ENCODE measurements around the gene RNF126. TPM values are rescaled to one million over a fixed set of nuclear protein-coding genes. Genes with fewer than 3 reads are reported as not detected.

RNF126 gene
- total and polyA plus RNA-seq, 8 donors: 11.9 to 33.7 (median 17.4) TPM

GRCh38 chr19:679418-680286 lies 16.6 kb upstream of the RNF126 start:
- FAIRE-seq: no peak
- peak in 5 of 6 donors; percentile 68 to 92 (median 78) for DNase-seq
- ATAC-seq: peak; percentile 2 to 22 (median 5)

GRCh38 chr19:678791-679388 lies 15.9 kb upstream of the RNF126 start:
- peak overlapping the region in 2 of 4 donors; percentile 86 to 92 for H3K4me3 ChIP-seq
- ATAC-seq: no peak
- H3K9me3 ChIP-seq: no peaks in the 10 kb centered on the region
- no peaks in the 10 kb centered on the region for H3K27me3 ChIP-seq
- no peak for FAIRE-seq
- no peaks in the 10 kb centered on the region for H3K36me3 ChIP-seq
- WGBS, 2 donors: 95 to 96% methylated on average over 16 of the region's 16 CpGs
- DNase-seq: peak in 1 of 6 donors; percentile 77
- TF ChIP-seq, protein P1, sequence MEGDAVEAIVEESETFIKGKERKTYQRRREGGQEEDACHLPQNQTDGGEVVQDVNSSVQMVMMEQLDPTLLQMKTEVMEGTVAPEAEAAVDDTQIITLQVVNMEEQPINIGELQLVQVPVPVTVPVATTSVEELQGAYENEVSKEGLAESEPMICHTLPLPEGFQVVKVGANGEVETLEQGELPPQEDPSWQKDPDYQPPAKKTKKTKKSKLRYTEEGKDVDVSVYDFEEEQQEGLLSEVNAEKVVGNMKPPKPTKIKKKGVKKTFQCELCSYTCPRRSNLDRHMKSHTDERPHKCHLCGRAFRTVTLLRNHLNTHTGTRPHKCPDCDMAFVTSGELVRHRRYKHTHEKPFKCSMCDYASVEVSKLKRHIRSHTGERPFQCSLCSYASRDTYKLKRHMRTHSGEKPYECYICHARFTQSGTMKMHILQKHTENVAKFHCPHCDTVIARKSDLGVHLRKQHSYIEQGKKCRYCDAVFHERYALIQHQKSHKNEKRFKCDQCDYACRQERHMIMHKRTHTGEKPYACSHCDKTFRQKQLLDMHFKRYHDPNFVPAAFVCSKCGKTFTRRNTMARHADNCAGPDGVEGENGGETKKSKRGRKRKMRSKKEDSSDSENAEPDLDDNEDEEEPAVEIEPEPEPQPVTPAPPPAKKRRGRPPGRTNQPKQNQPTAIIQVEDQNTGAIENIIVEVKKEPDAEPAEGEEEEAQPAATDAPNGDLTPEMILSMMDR (IDR thresholded peaks at IDR 0.05): no peak
- peak overlapping the region in 1 of 4 donors; percentile 91 for H3K27ac ChIP-seq
- peaks cover 0 to 9% (median 3%) of the 10 kb centered on the region in 3 donors for H3K4me1 ChIP-seq
- intact Hi-C loops (cut with DNase I): no loop called here

More at GRCh38 chr19:679418-680286, 16.6 kb upstream of the RNF126 start:
- Histone ChIP-seq H3K36me3 (no peaks in the 10 kb centered on the region), H3K27me3 (no peaks in the 10 kb centered on the region), H3K4me3 (peak overlapping the region; percentile 51 to 92 (median 86)), H3K4me1 (peaks cover 0 to 9% (median 3%) of the 10 kb centered on the region in 3 donors), H3K27ac (peak overlapping the region; percentile 70 to 91 (median 86)), H3K9me3 (no peaks in the 10 kb centered on the region)
- 5 to 8% methylated on average over 35 to 69 of the region's 69 CpGs for WGBS, 2 donors
- TF ChIP-seq, protein P1 (IDR thresholded peaks at IDR 0.05): no peak
- intact Hi-C loops (cut with DNase I): no loop called here

DNA sequence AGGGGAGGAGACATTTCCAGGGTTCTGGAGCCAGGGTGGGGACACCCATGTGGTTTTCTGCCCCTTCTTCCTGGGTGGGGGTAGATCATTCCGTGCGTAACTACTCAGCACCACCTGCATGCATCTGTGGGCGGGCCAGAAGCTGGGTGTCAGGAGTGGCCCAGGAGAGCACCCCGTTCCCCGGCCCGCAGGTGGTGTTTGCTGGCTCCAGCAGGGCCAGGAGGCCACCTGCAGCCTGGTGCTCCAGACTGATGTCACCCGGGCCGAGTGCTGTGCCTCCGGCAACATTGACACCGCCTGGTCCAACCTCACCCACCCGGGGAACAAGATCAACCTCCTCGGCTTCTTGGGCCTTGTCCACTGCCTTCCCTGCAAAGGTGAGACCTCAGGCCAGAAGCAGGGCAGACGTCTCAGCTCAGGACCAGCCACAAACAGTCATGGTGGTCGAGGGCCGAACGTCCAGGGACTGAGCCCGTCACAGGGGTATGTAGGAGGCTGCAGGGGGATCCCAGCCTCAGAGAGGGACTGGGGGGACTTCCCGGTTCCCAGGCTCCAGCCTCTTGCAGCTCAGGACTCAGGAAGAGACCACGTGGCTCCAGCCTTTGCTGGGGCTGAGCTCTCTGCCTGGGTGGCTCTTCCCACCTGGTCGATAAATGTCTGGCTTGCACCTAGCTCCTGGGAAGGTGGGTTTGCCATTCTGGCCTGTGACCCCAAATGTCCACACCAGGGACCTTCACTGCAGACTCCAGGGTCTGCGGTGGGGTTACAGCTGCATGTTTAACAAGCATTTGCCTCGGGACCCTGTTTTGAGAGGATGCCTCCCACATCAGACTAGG lies 14.8 kb upstream of the RNF126 start:
- Histone ChIP-seq H3K27ac (peak overlapping the region in 2 of 4 donors; percentile 48 to 73), H3K9me3 (no peaks in the 10 kb centered on the region), H3K27me3 (no peaks in the 10 kb centered on the region), H3K4me3 (peak overlapping the region in 1 of 4 donors; percentile 41), H3K4me1 (peaks cover 0 to 9% (median 3%) of the 10 kb centered on the region in 3 donors), H3K36me3 (no peaks in the 10 kb centered on the region)
- 32 to 40% methylated on average over 22 of the region's 22 CpGs for WGBS, 2 donors
- DNase-seq: peak in 2 of 6 donors; percentile 34 to 84
- intact Hi-C loops (cut with DNase I): no loop called here
- no peak for ATAC-seq
- TF ChIP-seq, protein P1 (IDR thresholded peaks at IDR 0.05): no peak
- FAIRE-seq: no peak

DNA sequence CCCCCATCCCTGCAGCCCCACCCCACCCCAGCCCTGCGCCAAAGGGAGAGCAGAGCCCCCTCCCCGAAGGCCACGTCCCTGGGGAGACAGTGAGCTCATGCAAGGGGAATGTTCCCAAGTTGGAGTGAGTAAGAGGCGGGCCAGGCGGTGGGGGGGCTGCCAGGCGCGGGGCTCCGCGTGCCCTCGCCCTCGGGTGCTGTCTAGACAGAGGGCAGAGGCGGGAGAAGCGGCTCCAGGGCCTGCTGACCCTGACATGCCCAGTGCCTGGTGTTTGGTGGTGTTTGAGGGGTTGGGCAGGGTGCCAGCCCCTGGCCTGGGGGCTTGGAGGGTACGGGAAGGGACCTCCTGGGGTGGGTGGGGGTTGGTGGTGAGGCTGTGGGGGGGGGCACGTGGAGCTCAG lies 14.2 kb upstream of the RNF126 start:
- H3K4me3 ChIP-seq: peak overlapping the region in 2 of 4 donors; percentile 24 to 41
- ATAC-seq (peak in 2 of 4 donors; percentile 9 to 28), DNase-seq (peak in 4 of 6 donors; percentile 56 to 87 (median 70)), FAIRE-seq (no peak)
- H3K4me1 ChIP-seq: peaks cover 0 to 9% (median 3%) of the 10 kb centered on the region in 3 donors
- intact Hi-C loops (cut with DNase I): no loop called here
- TF ChIP-seq, protein P1 (IDR thresholded peaks at IDR 0.05): no peak
- H3K9me3 ChIP-seq: no peaks in the 10 kb centered on the region
- peak overlapping the region in 3 of 4 donors; percentile 42 to 73 (median 48) for H3K27ac ChIP-seq
- no peaks in the 10 kb centered on the region for H3K27me3 ChIP-seq
- 4% methylated on average over 14 to 15 of the region's 15 CpGs for WGBS, 2 donors
- no peaks in the 10 kb centered on the region for H3K36me3 ChIP-seq
